ENCODE results near the gene RPL28. TPM values are rescaled to one million over a fixed set of nuclear protein-coding genes. Genes with fewer than 3 reads are reported as not detected.

The RPL28 gene
- total RNA-seq, 1 donor from 2014 or later, result 1,790 TPM

DNA sequence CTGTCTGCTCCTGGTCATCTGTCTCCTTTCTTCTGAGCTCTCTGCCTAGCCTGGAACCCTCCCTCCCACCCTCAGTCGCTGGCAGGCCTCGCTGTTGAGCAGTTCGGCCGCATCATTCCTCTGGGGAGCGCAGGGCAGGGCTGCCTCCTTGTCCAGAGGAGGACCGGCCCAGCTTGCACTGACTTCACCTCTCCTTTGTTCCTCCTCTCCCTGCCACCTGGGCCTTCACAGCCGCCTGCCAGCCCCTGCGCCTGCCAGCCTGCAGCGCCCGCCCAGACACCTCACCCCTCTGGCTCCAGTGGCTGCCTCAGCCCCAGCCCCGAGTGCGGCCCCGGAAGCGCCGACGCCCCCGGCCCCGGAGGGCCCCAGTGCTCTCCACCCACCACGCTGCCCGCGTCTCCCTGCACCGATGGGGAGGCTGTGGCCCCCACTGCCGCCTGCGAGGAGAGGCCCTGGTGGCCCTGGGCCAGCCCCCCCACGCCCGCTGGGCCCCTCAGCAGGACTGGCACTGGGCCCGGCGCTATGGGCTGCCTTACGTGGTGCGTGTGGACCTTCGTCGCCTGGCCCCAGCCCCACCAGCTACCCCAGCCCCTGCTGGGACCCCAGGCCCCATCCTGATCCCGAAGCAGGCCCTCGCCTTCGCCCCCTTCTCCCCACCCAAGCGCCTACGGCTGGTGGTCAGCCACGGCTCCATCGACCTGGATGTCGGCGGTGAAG lies 38.8 kb upstream of the RPL28 start:
- peaks cover 19% of the 10 kb centered on the region for H3K36me3 Mint-ChIP-seq

DNA sequence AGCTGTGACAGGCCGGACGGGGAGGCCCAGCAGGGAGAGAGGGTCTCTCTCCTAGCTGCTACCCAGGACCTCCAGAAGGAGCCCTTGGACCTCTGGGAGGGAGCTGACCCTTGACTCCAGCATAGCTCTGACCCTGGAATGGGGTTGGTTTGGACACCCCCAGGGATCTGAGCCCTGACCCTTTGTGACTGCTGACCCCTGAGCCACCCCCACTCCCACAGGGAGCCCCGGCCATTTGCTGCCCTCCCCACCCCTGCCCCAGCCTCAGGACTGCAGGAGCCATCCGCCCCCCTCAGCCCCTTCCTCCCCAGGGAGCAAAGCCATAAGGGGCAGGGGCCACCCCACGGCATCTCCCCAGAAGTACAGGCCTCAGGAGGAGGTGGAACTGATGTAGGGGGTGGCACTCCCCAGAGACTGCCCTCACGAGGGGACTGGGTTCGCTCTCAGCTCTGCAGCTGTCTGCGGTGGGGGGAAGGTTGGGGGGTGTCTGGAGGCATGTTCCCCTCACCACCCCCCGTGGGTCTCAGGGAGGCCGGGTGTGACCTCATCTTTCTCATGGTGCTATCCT lies 38.2 kb upstream of the RPL28 start:
- peaks cover 17% of the 10 kb centered on the region for H3K27me3 Mint-ChIP-seq (ENCODE audit: low read depth)
- no peaks in the 10 kb centered on the region for H3K9me3 Mint-ChIP-seq
- no peak overlapping the region for H3K4me3 Mint-ChIP-seq
- peaks cover 17% of the 10 kb centered on the region for H3K36me3 Mint-ChIP-seq
- H3K27ac Mint-ChIP-seq, result peak overlapping the region; percentile 7
- H3K4me1 Mint-ChIP-seq, result peaks cover 24% of the 10 kb centered on the region
- TF ChIP-seq, protein P1, sequence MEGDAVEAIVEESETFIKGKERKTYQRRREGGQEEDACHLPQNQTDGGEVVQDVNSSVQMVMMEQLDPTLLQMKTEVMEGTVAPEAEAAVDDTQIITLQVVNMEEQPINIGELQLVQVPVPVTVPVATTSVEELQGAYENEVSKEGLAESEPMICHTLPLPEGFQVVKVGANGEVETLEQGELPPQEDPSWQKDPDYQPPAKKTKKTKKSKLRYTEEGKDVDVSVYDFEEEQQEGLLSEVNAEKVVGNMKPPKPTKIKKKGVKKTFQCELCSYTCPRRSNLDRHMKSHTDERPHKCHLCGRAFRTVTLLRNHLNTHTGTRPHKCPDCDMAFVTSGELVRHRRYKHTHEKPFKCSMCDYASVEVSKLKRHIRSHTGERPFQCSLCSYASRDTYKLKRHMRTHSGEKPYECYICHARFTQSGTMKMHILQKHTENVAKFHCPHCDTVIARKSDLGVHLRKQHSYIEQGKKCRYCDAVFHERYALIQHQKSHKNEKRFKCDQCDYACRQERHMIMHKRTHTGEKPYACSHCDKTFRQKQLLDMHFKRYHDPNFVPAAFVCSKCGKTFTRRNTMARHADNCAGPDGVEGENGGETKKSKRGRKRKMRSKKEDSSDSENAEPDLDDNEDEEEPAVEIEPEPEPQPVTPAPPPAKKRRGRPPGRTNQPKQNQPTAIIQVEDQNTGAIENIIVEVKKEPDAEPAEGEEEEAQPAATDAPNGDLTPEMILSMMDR (IDR thresholded peaks at IDR 0.05; ENCODE audit: unreplicated experiment), result no peak
- DNase-seq (ENCODE audit: low spot score in 2 of 2, unreplicated experiment in 2 of 2), result no peak

More for the DNA sequence above, 38.8 kb upstream of the RPL28 start:
- no peak overlapping the region for H3K27ac Mint-ChIP-seq
- H3K27me3 Mint-ChIP-seq (ENCODE audit: low read depth), result peaks cover 11% of the 10 kb centered on the region
- DNase-seq (ENCODE audit: low spot score in 2 of 2, unreplicated experiment in 2 of 2), result no peak
- TF ChIP-seq, protein P1 (IDR thresholded peaks at IDR 0.05; ENCODE audit: unreplicated experiment), result no peak
- no peaks in the 10 kb centered on the region for H3K9me3 Mint-ChIP-seq
- no peak overlapping the region for H3K4me3 Mint-ChIP-seq
- peaks cover 23% of the 10 kb centered on the region for H3K4me1 Mint-ChIP-seq

DNA sequence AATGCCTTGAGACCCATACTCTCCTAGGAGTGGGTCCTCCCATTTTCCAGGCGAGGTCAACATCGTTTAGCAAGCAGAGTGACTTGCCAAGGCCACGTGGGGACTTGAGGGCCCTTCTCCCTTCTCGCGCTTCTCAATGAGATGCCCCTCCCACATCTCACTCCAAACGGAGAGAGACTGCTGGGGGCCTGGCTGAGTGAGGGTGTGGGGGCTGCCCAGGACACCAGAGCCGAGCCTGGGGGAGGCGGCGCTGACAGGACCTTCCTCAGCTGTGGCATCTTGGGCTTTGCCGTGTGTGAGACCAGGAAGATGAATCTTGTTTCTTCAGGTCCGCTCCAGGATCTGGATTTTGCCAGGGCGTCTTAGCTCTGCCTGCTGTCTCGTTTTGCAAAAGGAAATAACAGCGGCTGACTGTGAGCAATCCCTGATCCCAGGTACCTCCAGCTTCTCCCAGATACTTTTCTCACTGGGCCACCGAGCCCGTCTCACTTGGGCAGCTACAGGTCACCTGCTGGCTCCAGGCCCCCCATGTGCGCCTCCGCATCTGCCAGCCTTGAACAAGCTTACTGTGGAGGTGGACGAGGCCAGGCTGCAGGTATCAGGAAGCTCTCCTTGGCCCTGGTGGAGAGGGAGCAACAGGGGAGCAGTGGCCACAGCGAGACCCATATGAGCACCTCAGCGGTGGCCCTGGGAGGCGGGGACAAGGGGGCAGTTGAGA lies 37.3 kb upstream of the RPL28 start:
- Mint-ChIP-seq H3K4me1 (peaks cover 34% of the 10 kb centered on the region), H3K27me3 (ENCODE audit: low read depth) (peaks cover 27% of the 10 kb centered on the region), H3K27ac (peak overlapping the region; percentile 36), H3K9me3 (no peaks in the 10 kb centered on the region), H3K4me3 (no peak overlapping the region), H3K36me3 (peaks cover 10% of the 10 kb centered on the region)
- DNase-seq (ENCODE audit: low spot score in 2 of 2, unreplicated experiment in 2 of 2), result no peak
- TF ChIP-seq, protein P1 (IDR thresholded peaks at IDR 0.05; ENCODE audit: unreplicated experiment), result no peak

DNA sequence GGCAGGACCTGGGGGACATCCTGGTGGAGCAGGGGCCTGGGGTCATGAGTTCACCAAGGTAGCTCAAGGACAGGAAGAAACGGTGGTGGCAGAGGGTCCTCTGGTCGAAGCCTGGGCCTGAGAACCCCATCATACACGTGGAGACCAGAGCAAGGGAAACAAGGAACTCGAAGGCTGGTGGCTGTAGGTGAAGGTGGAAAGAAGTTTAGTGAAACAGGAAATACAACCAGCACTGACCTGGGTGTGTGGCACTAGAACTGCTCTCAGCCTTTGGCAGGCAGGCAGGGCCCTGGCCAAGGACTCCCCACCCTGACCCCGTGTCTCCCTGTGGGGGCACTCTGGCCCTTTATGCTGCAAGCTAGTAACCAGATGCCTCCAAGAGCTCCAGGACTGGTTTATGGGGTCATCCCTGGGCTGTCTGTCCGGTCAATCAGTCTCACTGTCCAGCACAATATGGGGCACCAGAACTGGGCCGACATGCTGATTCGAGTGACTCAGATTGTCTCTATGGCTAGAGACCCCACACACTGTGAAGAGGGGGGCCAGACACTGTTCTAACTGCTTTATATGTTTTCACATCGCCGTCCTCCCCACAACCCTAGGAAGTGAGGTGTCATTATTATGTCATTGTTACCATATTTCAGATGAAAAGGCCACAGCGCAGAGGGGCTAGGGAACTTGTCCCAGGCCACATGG lies 35.0 kb upstream of the RPL28 start:
- Mint-ChIP-seq H3K36me3 (no peaks in the 10 kb centered on the region), H3K27me3 (ENCODE audit: low read depth) (peaks cover 42% of the 10 kb centered on the region), H3K9me3 (no peaks in the 10 kb centered on the region), H3K27ac (no peak overlapping the region), H3K4me3 (no peak overlapping the region), H3K4me1 (peaks cover 31% of the 10 kb centered on the region)
- TF ChIP-seq, protein P1 (IDR thresholded peaks at IDR 0.05; ENCODE audit: unreplicated experiment), result no peak
- no peak for DNase-seq (ENCODE audit: low spot score in 2 of 2, unreplicated experiment in 2 of 2)

DNA sequence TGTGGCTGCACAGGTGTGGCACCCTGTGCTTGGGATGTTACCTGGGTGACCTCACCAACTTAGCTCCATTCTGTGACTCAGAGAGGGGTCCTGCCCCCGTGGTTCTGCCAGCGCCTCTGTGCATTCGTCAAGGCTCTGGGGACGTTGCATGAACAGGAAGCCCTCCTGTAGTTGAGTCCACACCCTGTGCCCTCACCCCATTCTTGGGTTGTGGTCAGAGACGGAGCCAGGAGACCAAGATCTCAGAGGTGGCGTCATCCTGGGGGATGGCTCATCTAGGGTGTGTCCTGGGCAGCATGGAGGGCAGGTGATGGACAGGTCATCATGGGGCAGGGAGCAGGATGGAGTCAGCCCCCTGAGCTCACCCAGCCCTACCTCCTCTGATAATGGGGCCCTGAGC lies 33.7 kb upstream of the RPL28 start:
- peaks cover 55% of the 10 kb centered on the region for H3K27me3 Mint-ChIP-seq (ENCODE audit: low read depth)
- H3K4me3 Mint-ChIP-seq, result no peak overlapping the region
- no peak for DNase-seq (ENCODE audit: low spot score in 2 of 2, unreplicated experiment in 2 of 2)
- no peaks in the 10 kb centered on the region for H3K36me3 Mint-ChIP-seq
- H3K4me1 Mint-ChIP-seq, result peaks cover 31% of the 10 kb centered on the region
- TF ChIP-seq, protein P1 (IDR thresholded peaks at IDR 0.05; ENCODE audit: unreplicated experiment), result no peak
- H3K27ac Mint-ChIP-seq, result no peak overlapping the region
- no peaks in the 10 kb centered on the region for H3K9me3 Mint-ChIP-seq
